Inferior parietal cortex (tissue), 1 donor: ENCODE measurements around the gene HACD2.

Experiments
- DNase-seq: peaks from one replicate; pipeline ENCODE4 v3.0.0-alpha.2; 2016; ENCODE audit errors: extremely low spot score

HACD2 gene, protein sequence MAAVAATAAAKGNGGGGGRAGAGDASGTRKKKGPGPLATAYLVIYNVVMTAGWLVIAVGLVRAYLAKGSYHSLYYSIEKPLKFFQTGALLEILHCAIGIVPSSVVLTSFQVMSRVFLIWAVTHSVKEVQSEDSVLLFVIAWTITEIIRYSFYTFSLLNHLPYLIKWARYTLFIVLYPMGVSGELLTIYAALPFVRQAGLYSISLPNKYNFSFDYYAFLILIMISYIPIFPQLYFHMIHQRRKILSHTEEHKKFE

DNA sequence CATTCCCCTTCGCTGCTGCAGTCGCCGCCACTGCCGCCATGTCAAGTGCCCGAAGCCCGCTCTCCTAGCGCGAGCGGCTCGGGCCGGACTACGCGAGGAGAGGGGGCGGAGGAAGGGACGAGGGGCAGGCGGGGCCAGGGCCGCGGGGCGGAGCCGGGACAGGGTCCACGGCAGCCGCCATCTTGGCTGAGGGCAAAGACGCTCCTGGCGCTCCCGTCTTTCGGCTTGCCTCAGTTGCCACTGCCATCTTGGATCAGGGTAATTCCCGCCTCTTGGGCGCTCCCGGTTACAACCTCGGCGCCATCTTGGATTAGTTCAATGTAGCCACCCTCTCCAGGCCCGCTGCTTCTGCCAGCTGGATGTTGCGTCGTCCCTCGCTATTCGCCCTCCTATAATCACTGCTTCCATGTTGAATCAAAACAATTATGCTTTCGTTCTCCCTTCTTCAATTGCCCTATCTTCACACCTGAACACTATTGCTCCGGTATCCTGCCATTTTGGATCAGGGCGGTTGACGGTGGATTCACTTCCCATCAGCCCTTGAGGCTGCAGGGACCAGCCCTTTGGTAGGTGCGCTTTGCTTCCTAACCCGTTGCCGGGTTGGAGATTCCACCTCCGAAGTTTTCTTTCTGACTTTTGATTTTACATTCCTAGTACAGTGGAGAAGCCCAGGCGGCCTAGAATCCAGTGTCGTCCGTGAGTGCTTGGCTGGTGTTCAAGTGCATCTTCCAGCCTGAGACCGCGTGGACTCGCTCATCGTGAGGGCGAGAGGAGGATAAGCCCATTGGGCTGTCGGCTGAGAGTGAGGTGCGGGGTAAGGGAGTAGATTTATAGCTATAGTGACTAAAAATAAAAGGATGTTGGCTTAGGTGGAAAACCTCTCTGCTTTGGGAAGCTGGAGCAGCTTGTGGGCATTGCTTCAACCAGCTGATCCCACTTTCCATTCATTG, at the start of gene HACD2:
HACD2 (minus strand) TSS at position 66 of the 950 bp plus-strand sequence; CDS start at position 40, 26 bp downstream.
- DNase-seq: peak; percentile 97

DNA sequence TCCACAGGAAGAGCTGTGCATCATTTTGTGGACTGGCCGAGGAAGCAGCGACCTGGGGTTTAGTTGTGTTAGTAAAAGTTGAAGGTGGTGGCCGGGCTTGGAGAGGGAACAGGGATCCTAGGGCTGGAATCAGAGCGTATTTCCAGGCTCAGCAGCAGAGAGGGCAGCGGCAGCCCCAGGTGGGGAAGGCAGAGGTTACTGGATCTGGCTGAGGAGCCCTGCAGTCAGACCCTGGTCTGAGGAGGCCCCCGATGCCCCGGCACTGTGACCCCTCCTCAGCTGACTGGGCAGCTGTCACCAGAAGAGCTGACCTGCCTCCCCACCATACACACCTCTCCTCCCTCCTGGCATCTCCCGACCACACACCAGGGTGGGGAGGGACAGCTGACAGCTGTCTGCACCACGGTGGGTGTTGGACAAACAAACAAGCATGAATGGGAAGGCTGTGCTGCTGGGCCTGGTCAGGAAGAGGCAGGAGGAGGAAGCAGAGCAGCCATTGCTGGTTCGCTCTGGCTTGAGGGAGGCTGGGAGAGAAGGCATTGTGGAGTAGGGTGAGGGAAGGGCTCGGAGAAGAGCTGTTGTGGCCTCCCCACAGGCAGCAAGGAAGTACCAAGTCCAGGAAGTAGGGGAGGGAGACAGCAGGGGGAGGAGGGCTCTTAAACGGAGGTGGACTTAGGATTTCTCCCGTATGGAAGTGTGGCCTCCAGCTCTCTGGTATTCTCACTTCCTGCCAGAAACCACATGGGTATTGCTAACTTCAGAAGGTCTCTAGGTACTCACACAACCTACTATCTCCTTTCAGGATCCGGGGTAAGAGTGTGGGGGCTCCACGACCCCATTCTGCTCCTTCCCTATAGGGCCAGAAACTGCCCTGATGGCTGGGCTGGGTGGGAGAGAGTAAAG, 49.5 kb upstream of the HACD2 start:
- DNase-seq: no peak

DNA sequence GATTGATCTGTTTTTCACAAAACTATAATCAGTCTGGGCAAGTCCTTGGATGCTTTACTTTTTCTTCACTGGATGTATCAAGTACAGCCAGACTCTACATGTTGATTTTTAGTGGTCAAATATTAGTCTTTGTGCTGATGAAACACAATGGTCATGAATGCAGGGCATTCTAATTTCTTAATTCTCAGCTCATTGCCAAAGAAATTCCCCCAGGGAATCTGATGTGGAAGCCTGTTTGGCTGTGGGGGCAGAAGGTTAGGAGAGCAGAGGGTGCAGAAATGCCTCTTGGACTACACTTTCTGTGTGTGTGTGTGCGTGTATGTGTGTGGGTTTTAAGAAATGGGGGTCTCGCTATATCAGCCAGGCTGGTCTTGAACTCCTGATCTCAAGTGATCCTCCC, 48.7 kb upstream of the HACD2 start:
- DNase-seq: no peak

DNA sequence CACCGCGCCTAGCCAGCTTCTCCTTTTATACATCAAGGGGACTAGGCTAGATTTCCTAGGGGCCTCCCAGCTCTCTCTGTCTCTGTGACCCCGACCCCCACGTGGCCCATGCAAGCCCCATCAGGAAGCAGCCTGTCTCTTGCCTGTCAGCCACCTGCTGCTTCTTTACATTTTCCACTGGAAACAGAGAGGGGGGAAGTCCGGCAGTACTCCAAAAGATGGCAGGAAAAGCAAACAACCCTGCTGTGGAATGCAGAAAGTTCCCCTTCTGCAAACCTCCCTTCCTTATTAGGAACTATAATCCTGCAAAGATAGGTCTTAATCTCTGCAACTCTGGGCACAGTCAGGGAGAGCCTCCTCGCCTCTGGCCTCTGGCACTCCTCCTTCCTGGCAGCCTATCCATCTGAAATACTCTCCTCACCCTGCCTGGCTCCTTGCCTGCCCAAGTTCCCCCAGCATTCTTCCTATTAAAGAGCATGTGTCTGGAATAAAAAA, 47.4 kb upstream of the HACD2 start:
- DNase-seq: no peak

DNA sequence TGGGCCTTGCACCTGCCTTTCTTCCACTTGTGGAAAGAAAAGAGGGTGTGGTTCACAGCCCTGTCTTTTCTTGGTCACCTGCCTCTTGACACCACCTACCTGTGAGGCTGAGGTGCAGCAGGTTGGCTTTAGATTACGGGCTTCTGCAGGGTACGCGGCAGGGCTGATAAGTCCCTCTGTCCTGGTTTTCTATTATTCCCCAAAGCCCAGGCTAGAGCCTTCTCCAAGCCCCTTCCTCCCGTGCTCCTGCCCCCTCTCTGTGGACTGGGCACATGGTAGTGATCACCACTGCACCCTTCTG, 44.8 kb upstream of the HACD2 start:
- no peak for DNase-seq

DNA sequence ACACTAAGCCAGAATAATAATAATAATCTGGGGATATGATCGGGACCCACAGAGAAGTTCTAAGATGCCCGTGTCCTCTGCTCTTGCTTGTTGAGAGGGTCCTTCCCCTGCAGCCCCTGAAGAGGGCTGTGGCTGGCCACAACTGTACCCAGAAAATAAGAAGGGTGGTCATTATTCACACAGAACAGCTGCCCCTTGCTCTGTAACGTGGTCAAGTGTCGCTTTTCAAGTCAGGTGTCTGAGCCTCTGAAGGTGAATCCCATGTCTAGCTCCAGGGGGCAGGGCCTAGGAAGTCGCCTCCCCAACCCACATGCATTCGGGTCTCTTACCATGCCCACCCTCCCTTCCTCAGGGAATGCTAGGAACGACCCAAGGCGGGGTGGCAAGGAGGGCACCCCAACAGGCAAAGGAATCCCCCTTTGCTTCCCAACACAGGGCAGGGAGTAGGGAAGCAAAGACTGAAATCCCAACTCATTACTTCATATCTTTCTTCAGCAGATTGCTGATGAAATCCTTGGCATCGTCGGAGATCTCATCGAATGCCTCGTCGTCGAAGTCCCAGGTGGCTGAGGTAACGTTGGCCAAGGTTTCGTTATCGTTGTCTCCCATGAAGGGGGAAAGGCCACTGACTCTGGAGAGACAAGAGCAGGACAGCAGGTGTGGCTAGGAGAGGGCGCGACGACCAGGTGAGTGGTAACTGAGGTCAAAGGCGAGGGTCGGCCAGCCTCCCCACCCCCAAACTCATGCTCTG, 44.3 kb upstream of the HACD2 start:
- no peak for DNase-seq

DNA sequence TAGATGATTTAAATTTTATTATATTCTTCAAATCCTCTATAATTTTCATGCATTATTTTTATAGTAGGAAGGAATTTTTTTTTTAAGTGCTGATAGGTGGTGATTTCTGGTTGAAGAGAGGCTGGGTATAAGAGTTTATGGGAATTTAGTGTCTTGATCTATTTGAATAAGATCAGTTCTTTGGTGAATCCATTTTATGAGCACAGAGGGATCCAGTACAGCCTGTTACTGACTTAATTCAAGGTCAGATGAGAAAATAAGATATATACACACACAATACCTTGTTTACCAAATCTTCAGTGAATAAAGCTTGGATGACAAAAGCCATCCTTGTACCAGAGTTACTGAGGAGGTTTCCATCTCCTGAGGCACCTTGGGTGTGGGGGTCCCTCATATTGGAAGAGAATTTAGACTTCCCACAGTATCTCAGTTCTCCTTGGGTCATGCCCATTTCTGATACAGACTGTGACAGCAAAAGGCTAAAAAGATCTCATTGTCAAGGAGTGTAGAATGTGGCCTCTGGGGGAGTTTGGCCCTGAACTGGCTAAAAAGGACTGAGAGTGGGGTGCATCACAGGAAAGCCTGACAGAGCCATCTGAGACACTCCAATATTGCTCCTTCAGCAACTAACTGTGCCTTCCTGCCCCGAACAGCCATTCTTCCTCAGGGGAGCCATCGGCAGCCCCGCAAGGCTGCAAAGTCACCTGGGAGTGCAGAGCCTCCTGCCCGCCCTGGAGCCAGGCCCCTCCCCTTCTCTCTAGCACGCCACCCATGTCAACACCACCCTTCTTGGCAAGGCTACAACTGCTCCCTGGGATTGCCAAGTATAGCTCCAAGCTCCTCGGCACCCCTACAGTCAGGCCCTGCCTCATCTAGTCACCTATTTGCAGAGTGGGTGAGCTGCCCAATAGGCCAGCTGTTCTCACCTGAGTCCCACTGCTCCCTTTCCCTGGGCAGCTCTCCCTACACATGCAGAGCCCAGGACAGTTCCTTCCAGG, 43.1 kb upstream of the HACD2 start:
- DNase-seq: no peak

DNA sequence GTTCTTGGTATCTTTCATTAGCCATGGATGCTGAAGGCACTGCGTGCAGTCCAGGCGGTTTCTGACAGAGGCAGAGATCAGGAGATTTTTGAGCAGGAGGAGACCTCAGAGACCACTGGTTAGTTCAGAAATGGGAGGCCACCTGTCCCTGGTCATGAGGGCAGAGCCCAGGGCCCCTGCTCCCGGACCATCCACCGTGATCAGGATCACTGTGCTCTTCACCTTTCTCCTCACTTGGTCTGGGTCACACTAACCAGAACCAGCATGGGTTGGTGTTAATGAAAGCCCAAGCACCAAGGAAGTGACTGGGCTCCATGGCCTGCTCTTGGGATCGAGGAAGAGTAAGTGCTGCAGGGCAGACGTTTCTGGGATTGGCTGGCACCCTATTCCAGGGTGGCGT, 42.0 kb upstream of the HACD2 start:
- no peak for DNase-seq

DNA sequence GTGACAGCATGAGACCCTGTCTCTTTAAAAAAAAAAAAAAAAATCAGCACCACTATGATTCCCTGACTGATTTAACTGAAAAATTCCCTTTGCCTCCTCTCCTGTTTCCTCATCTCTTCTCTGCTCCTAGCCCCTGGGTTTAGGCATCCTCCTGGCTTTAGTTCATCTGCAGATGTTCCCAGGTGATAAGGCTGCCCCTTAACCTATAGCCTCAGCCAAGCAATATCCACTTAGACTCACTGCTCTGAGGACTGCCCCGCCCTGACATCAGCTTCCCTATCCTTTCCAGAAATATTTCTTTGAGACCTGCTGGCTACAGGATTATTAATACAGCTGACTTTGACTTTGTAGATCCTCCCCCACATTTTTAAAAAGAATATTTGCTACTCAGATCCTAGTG, 39.4 kb upstream of the HACD2 start:
- no peak for DNase-seq

DNA sequence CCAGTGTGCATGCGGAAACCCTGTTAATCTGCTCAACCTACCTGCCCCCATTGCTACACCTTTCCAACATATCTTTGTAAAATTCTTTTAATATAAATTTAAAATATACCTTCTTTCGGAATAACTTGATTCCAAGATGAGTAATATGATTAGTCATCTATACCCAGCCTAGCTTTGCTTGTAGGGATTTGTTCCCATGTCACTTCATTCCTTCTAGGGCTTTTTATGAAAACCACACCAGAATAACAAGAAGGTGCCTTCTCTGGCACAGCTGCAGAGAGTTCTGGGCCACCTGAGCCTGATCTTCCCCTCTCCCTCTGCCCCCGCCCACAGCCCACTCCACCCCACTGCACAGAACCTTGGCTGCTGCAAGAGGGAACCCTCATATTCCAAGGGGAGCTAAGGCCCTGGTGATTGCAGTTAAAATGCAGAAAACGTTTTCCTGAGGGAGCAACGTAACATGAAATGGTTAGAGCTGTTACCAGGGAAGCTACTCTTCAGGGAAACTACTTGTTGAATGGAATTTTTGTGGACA, 38.6 kb upstream of the HACD2 start:
- DNase-seq: no peak

DNA sequence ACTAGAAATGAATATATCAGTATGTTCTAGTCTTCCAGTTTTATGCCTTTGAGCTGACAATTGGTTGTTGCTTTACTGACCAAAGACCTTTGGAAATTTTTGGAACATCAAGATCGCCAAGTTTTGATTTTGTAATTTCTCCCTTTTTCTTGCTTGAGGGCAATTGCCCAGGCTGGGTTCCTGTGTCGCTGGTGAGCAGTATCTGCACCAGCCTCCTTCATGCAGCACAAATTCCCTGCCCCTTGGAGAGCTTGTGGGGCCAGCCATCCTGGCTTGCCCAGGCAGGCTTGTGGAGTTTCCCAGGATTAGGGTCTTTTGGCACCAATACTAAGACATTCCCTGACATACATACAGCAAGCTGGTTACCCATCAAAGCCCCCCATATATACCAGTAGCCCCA, 37.9 kb upstream of the HACD2 start:
- no peak for DNase-seq

DNA sequence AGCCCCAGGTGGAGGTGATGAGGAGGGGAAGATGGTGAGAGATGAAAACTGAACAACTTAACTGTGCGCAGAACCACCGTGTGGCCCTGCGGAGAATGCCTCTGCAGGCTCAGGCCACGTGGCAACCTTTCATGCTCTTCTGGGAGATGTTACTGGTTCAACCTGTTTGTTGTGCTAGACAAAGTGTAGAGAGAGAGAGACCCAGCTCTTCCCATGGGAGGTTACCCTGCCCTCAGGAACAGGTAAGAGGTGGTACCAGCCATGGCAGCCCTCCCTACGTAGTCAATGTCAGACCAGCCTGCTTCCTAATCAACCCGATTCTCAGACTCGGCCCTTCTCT, 37.0 kb upstream of the HACD2 start:
- no peak for DNase-seq

DNA sequence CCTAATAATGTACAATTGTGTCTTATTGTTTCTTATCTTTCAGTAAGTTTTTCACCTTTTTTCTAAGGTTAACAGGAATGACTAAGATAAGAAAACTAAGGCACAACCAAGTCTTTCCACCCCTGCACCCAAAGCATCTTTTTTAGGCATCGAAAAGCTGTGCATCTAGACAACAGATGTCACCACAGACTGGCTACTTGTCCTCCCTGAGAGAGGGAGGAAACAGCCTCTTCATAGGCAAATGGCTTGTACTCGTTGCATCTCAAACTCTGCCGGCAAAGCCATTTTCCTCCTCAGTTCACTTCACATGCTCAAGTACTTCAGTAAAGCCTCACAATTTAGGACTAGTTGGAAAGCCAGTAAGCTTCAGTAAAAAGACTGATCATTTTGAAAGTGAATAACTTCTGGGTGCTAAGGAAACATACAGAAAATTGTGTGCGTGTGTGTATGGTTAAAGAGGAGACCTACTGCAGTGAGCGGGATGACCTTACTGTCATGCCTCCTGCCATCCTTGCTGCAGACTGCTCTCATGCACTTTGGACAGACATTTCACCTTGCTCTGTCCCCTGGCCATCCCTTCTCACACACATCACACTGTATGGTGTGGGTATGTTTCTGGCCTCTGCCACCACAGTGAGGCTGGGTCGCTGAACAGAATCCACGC, 36.5 kb upstream of the HACD2 start:
- DNase-seq: peak; percentile 44

DNA sequence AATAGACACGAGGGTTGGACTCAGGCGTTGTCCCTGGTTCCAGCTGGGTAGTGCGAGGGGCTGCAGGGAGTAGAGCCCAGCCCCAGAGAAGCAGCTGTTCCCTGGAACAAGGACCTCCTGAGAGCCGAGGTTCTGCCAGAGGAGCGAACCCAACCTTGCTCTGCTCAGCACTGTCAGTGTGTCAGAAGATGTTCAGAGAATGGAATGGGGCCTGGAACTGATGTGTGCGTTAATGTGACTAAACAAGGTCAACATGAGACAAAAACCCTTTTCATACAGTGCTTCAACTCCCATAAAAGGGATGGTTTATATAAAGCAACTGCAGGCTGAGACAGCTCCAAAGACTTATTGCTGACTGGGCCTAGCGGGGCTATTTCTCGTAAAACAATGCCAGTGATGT, 35.5 kb upstream of the HACD2 start:
- peak; percentile 60 for DNase-seq

DNA sequence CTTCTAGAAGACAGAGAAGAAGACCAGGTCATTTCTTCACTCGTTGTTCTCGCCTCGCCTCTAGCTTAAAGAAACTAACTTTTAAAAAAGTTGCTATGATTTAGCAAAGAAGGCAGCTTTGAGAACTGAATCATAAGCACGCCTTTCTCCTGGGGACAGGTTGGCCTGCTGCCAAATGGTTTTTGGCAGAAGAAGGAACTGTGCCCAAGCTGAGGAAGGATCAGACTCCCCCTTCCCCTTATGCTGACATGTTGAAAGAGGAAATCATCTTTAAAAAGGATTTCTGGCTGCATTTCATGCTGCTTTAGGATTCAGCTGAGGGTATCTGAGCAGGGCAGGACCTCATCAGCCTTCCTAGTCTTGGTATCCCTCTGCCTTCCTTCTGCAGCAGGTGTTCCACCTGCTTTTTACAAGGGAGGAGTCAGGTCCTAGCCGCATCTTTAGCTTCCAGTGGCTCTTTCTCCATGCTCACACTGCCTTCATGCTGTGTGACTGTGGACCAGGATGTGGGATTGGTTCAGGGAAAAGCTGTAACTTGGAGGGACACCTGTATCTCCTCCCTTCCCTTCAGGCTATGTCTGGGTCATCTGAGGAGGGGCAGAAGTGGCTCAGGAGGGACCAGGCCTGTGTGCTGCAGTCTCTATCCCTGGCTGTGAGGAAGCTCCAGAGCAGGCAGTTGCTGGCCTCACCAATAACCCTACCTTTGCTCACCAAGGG, 34.1 kb upstream of the HACD2 start:
- peak; percentile 68 for DNase-seq

DNA sequence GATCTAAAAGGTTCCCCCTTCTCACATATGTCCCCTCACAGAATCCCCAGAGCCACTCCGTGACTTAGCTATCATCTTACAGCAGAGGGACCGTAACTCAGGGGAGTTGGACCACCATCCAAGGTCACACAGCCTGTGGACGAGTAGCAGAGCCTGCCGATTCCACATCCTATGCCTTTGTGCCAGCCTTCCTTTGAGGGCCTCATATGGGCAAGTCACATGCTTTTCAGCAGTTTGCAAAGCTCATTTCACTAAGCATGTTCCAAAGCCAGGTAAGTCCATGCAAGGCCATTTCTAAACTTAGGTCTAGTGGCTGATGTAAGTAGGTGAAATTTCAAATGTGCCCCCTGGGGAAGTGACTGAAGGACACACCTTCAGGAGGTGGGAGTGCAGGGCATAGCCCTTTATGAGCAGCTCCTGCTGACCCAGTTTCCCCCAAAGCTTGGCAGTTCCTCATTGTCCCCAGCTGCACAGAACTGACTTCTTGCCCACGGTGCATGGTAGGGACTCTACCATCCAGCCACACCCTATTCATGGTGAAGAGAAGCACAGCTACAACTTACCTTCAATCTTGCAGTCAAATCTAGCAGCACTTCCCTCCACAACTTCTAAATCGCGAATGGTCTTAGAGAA, 33.3 kb upstream of the HACD2 start:
- no peak for DNase-seq

DNA sequence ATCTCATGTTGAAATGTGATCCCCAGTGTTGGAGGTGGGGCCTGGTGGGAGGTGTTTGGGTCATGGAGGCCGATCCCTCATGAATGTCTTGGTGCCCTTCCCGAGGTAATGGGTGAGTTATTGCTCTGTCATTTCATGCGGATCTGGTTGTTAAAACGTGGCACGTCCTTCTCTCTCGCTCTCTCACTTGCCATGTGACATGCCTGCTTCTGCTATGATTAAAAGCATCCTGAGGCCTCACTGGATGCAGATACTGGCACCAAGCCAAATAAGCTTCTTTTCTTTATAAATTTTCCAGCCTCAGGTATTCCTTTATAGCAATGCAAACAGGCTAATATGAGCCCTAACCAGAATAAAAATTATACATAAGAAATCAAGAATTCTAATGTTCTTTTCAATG, 31.7 kb upstream of the HACD2 start:
- DNase-seq: no peak

DNA sequence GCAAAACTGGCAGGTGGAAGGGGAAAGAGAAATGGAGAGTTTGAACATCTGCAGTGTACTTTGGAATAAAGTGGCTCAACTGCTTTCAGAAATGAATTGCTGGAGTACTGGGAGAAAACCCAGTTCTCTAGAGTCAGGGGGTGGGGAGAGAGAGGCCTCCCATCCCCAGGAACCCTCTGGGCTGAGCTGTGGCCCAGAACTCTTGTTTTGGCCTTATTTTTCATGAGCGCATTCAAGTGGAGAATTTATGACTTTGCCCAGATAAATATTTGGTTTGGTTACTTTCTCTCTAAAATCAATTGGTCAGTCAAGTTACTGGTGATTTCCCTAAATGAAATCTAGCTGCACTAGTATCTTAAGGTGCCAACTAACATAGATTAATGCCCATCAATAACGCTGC, 28.7 kb upstream of the HACD2 start:
- no peak for DNase-seq
